ENCODE measurements around the gene GFI1. TPM values are rescaled to one million over a fixed set of nuclear protein-coding genes. Genes with fewer than 3 reads are reported as not detected.
A peak's percentile ranks its signal among the peaks of the same experiment; 100 is the strongest.

The GFI1 gene
- total and polyA plus RNA-seq, 2 donors (not counting 1 experiment from before 2014, with no cell fraction given), result under 0.01 to 0.06 TPM

DNA sequence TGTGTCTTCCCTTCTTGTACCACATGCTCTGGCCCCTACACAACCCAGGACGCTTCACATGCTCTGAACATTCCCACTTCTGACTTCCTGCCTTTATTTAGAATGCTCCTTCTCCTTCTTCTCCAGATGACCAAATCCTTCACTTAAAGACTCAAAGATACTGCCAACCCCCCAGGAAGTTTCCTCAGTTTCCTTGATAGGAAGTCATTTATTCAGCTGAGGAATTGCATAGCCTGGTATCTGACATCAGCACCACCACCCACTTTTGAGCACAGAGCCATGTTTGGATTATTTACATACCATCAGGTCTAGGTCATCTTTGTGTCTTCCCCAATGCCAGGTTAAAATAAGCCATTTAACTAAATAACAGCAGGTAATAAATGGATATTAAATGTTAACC, 42.4 kb downstream of the GFI1 start:
- H3K27ac ChIP-seq (ENCODE audit: insufficient read depth, low read length), result no peak overlapping the region
- no peak overlapping the region for H3K4me2 ChIP-seq (ENCODE audit: extremely low read depth, insufficient read depth, low read length)
- no peaks in the 10 kb centered on the region for H3K27me3 ChIP-seq (ENCODE audit: control insufficient read depth, insufficient read depth, low read length)
- H3K36me3 ChIP-seq (ENCODE audit: control insufficient read depth, insufficient read depth, low read length), result no peaks in the 10 kb centered on the region
- no peaks in the 10 kb centered on the region for H4K20me1 ChIP-seq (ENCODE audit: control insufficient read depth, extremely low read depth, insufficient read depth, low read length)
- no peak overlapping the region for H3K4me3 ChIP-seq (replicated peaks in 1 of 4; ENCODE audit: control extremely low read depth in 1 of 4, insufficient read depth in 1 of 4, low read depth in 3 of 4, low read length in 4 of 4)
- no peak overlapping the region for H3K9ac ChIP-seq (ENCODE audit: insufficient read depth, low read length)
- H3K9me3 ChIP-seq (ENCODE audit: control insufficient read depth, insufficient read depth, low read depth, low read length), result no peaks in the 10 kb centered on the region
- DNase-seq (ENCODE audit: low read depth in 2 of 2), result peak; percentile 15 to 67
- H2AFZ ChIP-seq (ENCODE audit: low read length), result no peak overlapping the region
- no peaks in the 10 kb centered on the region for H3K4me1 ChIP-seq (ENCODE audit: control insufficient read depth, extremely low read depth, insufficient read depth, low read length)
- TF ChIP-seq CTCF (conservative IDR thresholded peaks at IDR 0.05 in 1 of 2, IDR thresholded peaks at IDR 0.05 in 1 of 2; ENCODE audit: low read depth in 1 of 2, low read length in 2 of 2) (no peak), EZH2 (IDR thresholded peaks at IDR 0.05; ENCODE audit: low read length, missing control alignments) (no peak)
- no peaks in the 10 kb centered on the region for H3K79me2 ChIP-seq (ENCODE audit: control insufficient read depth, insufficient read depth, low read length)

GRCh38 chr1:92443893-92444292, 42.8 kb downstream of the GFI1 start:
- H3K79me2 ChIP-seq (ENCODE audit: control insufficient read depth, insufficient read depth, low read length), result no peaks in the 10 kb centered on the region
- no peak overlapping the region for H3K9ac ChIP-seq (ENCODE audit: insufficient read depth, low read length)
- no peak overlapping the region for H3K4me2 ChIP-seq (ENCODE audit: extremely low read depth, insufficient read depth, low read length)
- no peak for TF ChIP-seq EZH2 (IDR thresholded peaks at IDR 0.05; ENCODE audit: low read length, missing control alignments)
- no peak for TF ChIP-seq CTCF (conservative IDR thresholded peaks at IDR 0.05 in 1 of 2, IDR thresholded peaks at IDR 0.05 in 1 of 2; ENCODE audit: low read depth in 1 of 2, low read length in 2 of 2)
- no peaks in the 10 kb centered on the region for H4K20me1 ChIP-seq (ENCODE audit: control insufficient read depth, extremely low read depth, insufficient read depth, low read length)
- H3K4me1 ChIP-seq (ENCODE audit: control insufficient read depth, extremely low read depth, insufficient read depth, low read length), result no peaks in the 10 kb centered on the region
- no peaks in the 10 kb centered on the region for H3K36me3 ChIP-seq (ENCODE audit: control insufficient read depth, insufficient read depth, low read length)
- H2AFZ ChIP-seq (ENCODE audit: low read length), result no peak overlapping the region
- no peak overlapping the region for H3K27ac ChIP-seq (ENCODE audit: insufficient read depth, low read length)
- no peak for DNase-seq (ENCODE audit: low read depth in 2 of 2)
- no peaks in the 10 kb centered on the region for H3K9me3 ChIP-seq (ENCODE audit: control insufficient read depth, insufficient read depth, low read depth, low read length)
- no peak overlapping the region for H3K4me3 ChIP-seq (replicated peaks in 1 of 4; ENCODE audit: control extremely low read depth in 1 of 4, insufficient read depth in 1 of 4, low read depth in 3 of 4, low read length in 4 of 4)
- no peaks in the 10 kb centered on the region for H3K27me3 ChIP-seq (ENCODE audit: control insufficient read depth, insufficient read depth, low read length)

DNA sequence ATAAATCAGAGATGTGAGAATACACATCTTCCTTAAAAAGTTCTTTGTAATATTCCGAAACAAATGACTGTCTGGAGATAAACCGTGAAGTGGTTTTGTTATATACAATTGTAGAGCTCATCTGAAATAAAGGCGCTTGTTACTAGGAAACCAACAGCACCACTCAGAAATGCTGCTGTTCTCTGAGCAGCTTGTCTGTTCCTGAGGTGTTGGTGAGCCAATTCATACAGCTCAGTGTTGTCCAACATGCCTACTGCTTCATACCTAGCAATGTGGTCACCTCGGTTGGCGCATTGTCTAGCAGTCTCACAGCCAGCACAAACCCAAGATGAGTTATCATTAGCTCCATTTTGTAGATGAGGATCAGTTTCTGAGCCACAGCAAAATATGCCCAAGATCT, 44.4 kb downstream of the GFI1 start:
- TF ChIP-seq EZH2 (IDR thresholded peaks at IDR 0.05; ENCODE audit: low read length, missing control alignments) (no peak), CTCF (conservative IDR thresholded peaks at IDR 0.05 in 1 of 2, IDR thresholded peaks at IDR 0.05 in 1 of 2; ENCODE audit: low read depth in 1 of 2, low read length in 2 of 2) (no peak)
- H3K9me3 ChIP-seq (ENCODE audit: control insufficient read depth, insufficient read depth, low read depth, low read length), result no peaks in the 10 kb centered on the region
- H3K4me3 ChIP-seq (replicated peaks in 1 of 4; ENCODE audit: control extremely low read depth in 1 of 4, insufficient read depth in 1 of 4, low read depth in 3 of 4, low read length in 4 of 4), result no peak overlapping the region
- H3K79me2 ChIP-seq (ENCODE audit: control insufficient read depth, insufficient read depth, low read length), result no peaks in the 10 kb centered on the region
- no peaks in the 10 kb centered on the region for H3K27me3 ChIP-seq (ENCODE audit: control insufficient read depth, insufficient read depth, low read length)
- H3K27ac ChIP-seq (ENCODE audit: insufficient read depth, low read length), result no peak overlapping the region
- H3K4me1 ChIP-seq (ENCODE audit: control insufficient read depth, extremely low read depth, insufficient read depth, low read length), result no peaks in the 10 kb centered on the region
- no peaks in the 10 kb centered on the region for H3K36me3 ChIP-seq (ENCODE audit: control insufficient read depth, insufficient read depth, low read length)
- no peak overlapping the region for H3K9ac ChIP-seq (ENCODE audit: insufficient read depth, low read length)
- peak overlapping the region; percentile 19 for H2AFZ ChIP-seq (ENCODE audit: low read length)
- H3K4me2 ChIP-seq (ENCODE audit: extremely low read depth, insufficient read depth, low read length), result no peak overlapping the region
- H4K20me1 ChIP-seq (ENCODE audit: control insufficient read depth, extremely low read depth, insufficient read depth, low read length), result no peaks in the 10 kb centered on the region
- no peak for DNase-seq (ENCODE audit: low read depth in 2 of 2)
